Neural crest cell (in vitro differentiated cells): ENCODE results near the gene USP49. TPM values are rescaled to one million over a fixed set of nuclear protein-coding genes. Genes with fewer than 3 reads are reported as not detected.

ENCODE experiments used
- DNase-seq: peaks from one replicate; pipeline ENCODE4 v3.0.0; 2021; ENCODE audit warnings: low read depth, mixed read lengths, low spot score
- H3K27ac Mint-ChIP-seq: one replicate; pipeline ENCODE4 v1.8.0; 2021; ENCODE audit warnings: mild to moderate bottlenecking, mixed read lengths; ENCODE audit not compliant: unreplicated experiment
- H3K27me3 Mint-ChIP-seq: 2 replicates; pipeline ENCODE4 v1.8.0; 2021; ENCODE audit warnings: low read depth, mild to moderate bottlenecking, mixed read lengths
- H3K36me3 Mint-ChIP-seq: 2 replicates; pipeline ENCODE4 v1.8.0; 2021; ENCODE audit warnings: low read depth, mild to moderate bottlenecking, mixed read lengths
- H3K4me1 Mint-ChIP-seq: 2 replicates; pipeline ENCODE4 v1.8.0; 2021; ENCODE audit warnings: mixed read lengths
- H3K4me3 Mint-ChIP-seq: one replicate; pipeline ENCODE4 v1.8.0; 2021; ENCODE audit warnings: mild to moderate bottlenecking, mixed read lengths
- H3K9me3 Mint-ChIP-seq: 2 replicates; pipeline ENCODE4 v1.8.0; 2021; ENCODE audit warnings: mixed read lengths
- CTCF ChIP-seq: fragments of 200-600 bp; sonication (generic); conservative IDR thresholded peaks from 2 replicates; pipeline ENCODE4 v1.5.0; 2021; ENCODE audit warnings: antibody characterized with exemption, mild to moderate bottlenecking
- total RNA-seq: library from RNA; stranded (reverse); gene quantifications from 2 replicates; pipeline ENCODE4 v1.2.1, GENCODE V29; 2021

Gene USP49
- total RNA-seq, 1 donor from 2014 or later = 25.1 TPM

GRCh38 chr6:41894366-41895299 lies 542 bp downstream of the USP49 start:
- DNase-seq = peak; percentile 3
- H3K36me3 Mint-ChIP-seq = no peaks in the 10 kb centered on the region
- H3K4me1 Mint-ChIP-seq = peaks cover 16% of the 10 kb centered on the region
- H3K27me3 Mint-ChIP-seq = no peaks in the 10 kb centered on the region
- no peak overlapping the region for H3K4me3 Mint-ChIP-seq
- no peaks in the 10 kb centered on the region for H3K9me3 Mint-ChIP-seq
- TF ChIP-seq CTCF = no peak
- H3K27ac Mint-ChIP-seq = no peak overlapping the region

GRCh38 chr6:41892921-41893564 lies 2.1 kb downstream of the USP49 start:
- TF ChIP-seq CTCF = no peak
- Mint-ChIP-seq H3K4me3 (no peak overlapping the region), H3K27ac (no peak overlapping the region), H3K27me3 (no peaks in the 10 kb centered on the region), H3K36me3 (no peaks in the 10 kb centered on the region), H3K4me1 (peaks cover 16% of the 10 kb centered on the region), H3K9me3 (no peaks in the 10 kb centered on the region)
- DNase-seq = no peak

- DNase-seq = no peak
- H3K4me3 Mint-ChIP-seq = peak overlapping the region; percentile 13
- no peaks in the 10 kb centered on the region for H3K9me3 Mint-ChIP-seq
- H3K36me3 Mint-ChIP-seq = no peaks in the 10 kb centered on the region
- no peaks in the 10 kb centered on the region for H3K27me3 Mint-ChIP-seq
- TF ChIP-seq CTCF = no peak
- peak overlapping the region; percentile 86 for H3K27ac Mint-ChIP-seq
- H3K4me1 Mint-ChIP-seq = peaks cover 12% of the 10 kb centered on the region
Measured at GRCh38 chr6:41887331-41887751, 7.8 kb downstream of the USP49 start.

GRCh38 chr6:41885930-41886329 lies 9.2 kb downstream of the USP49 start:
- no peak overlapping the region for H3K4me3 Mint-ChIP-seq
- H3K4me1 Mint-ChIP-seq = peaks cover 10% of the 10 kb centered on the region
- no peak for DNase-seq
- no peaks in the 10 kb centered on the region for H3K9me3 Mint-ChIP-seq
- H3K36me3 Mint-ChIP-seq = no peaks in the 10 kb centered on the region
- H3K27me3 Mint-ChIP-seq = no peaks in the 10 kb centered on the region
- no peak overlapping the region for H3K27ac Mint-ChIP-seq
- TF ChIP-seq CTCF = no peak

- Mint-ChIP-seq H3K4me1 (peaks cover 10% of the 10 kb centered on the region), H3K27me3 (no peaks in the 10 kb centered on the region), H3K36me3 (no peaks in the 10 kb centered on the region), H3K27ac (no peak overlapping the region), H3K9me3 (no peaks in the 10 kb centered on the region), H3K4me3 (no peak overlapping the region)
- no peak for DNase-seq
- no peak for TF ChIP-seq CTCF
Measured at GRCh38 chr6:41884957-41885356, 10.2 kb downstream of the USP49 start.
